ENCODE results near the gene EIF4A3. TPM values are rescaled to one million over a fixed set of nuclear protein-coding genes. Genes with fewer than 3 reads are reported as not detected.

EIF4A3 gene
- total RNA-seq, 4 donors from 2014 or later: 37.0 to 74.5 (median 55.8) TPM

DNA sequence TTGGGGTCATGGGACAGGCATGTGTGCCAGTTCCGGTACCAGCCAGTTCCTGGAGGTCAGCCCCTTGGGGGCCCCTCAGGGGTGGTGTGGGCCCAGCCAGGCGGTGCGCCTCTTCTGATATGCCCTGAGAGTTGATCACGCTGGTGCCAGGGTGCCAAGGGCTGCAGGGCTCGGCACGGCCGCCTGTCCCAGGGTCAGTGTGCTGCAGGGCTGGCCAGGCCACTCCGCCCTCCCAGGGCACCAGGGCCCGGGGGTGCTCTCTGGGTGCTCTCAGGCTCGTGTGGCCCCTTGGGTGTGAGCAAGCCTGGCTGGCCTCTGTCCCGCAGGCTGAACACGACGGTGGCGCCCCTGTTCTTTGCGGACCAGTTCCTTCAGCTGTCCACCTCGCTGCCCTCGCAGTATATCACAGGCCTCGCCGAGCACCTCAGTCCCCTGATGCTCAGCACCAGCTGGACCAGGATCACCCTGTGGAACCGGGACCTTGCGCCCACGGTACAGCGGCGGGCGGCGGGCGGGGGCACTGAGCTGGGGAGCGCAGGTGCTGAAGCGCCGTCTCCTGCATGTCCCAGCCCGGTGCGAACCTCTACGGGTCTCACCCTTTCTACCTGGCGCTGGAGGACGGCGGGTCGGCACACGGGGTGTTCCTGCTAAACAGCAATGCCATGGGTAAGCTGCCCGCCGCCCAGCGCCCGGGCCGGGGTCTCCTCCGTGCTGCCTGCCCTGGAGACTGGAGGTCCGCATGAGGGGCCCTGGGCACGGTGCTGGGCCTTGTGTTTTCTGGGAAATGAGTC is 39.5 kb downstream of the EIF4A3 start:
- in situ Hi-C loops (cut with MboI; ENCODE audit: low pct_ligation_motif_present in 1 of 4, low pct_unique_long_range_greater_than_20kb in 1 of 4, low sequenced_read_pairs in 3 of 4): no loop called here
- Histone ChIP-seq H3K27ac (no peak overlapping the region), H3K4me3 (no peak overlapping the region), H3K4me1 (peaks cover 1 to 4% (median 3%) of the 10 kb centered on the region in 4 donors), H3K9me3 (no peaks in the 10 kb centered on the region), H3K36me3 (no peaks in the 10 kb centered on the region), H3K27me3 (no peaks in the 10 kb centered on the region)
- TF ChIP-seq, protein P1, sequence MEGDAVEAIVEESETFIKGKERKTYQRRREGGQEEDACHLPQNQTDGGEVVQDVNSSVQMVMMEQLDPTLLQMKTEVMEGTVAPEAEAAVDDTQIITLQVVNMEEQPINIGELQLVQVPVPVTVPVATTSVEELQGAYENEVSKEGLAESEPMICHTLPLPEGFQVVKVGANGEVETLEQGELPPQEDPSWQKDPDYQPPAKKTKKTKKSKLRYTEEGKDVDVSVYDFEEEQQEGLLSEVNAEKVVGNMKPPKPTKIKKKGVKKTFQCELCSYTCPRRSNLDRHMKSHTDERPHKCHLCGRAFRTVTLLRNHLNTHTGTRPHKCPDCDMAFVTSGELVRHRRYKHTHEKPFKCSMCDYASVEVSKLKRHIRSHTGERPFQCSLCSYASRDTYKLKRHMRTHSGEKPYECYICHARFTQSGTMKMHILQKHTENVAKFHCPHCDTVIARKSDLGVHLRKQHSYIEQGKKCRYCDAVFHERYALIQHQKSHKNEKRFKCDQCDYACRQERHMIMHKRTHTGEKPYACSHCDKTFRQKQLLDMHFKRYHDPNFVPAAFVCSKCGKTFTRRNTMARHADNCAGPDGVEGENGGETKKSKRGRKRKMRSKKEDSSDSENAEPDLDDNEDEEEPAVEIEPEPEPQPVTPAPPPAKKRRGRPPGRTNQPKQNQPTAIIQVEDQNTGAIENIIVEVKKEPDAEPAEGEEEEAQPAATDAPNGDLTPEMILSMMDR (IDR thresholded peaks at IDR 0.05): no peak
- TF ChIP-seq POLR2AphosphoS5 (IDR thresholded peaks at IDR 0.05) (no peak), POLR2A (IDR thresholded peaks at IDR 0.05) (no peak), EP300 (IDR thresholded peaks at IDR 0.05; ENCODE audit: low read depth) (no peak)
- intact Hi-C loops (cut with DNase I; ENCODE audit: low total_unique reads): no loop called here
- WGBS, 2 donors (ENCODE audit: low coverage in 1 of 2): 92% methylated on average over 34 of the region's 46 CpGs; no CpG with 5 or more reads in 1 of the 2 donors
- no peak for DNase-seq

DNA sequence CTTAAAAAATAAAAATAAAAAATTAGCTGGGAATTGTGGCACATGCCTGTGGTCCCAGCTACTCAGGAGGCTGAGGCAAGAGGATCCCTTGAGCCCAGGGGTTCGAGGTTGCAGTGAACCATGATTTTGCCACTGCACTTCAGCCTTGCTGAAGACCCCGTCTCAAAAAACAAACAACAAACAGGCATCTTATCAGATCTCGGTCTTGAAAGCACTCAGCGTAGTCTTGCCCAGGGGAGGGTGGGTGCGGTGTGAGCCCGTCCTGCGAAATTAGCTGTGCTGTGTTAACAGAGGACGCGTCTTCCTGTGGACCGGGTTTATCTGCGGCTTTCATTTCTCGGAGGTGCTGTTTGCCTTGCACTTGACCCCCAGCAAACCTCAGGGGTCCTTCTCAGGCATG is 40.2 kb downstream of the EIF4A3 start:
- no peak for DNase-seq
- Histone ChIP-seq H3K27me3 (no peaks in the 10 kb centered on the region), H3K9me3 (no peaks in the 10 kb centered on the region), H3K4me3 (no peak overlapping the region), H3K36me3 (no peaks in the 10 kb centered on the region), H3K4me1 (peaks cover 6 to 10% (median 9%) of the 10 kb centered on the region in 4 donors), H3K27ac (no peak overlapping the region)
- TF ChIP-seq, protein P1 (IDR thresholded peaks at IDR 0.05): no peak
- TF ChIP-seq POLR2AphosphoS5 (IDR thresholded peaks at IDR 0.05): no peak
- TF ChIP-seq POLR2A (IDR thresholded peaks at IDR 0.05): no peak
- no peak for TF ChIP-seq EP300 (IDR thresholded peaks at IDR 0.05; ENCODE audit: low read depth)
- intact Hi-C loops (cut with DNase I; ENCODE audit: low total_unique reads) (no loop called here), in situ Hi-C loops (cut with MboI; ENCODE audit: low pct_ligation_motif_present in 1 of 4, low pct_unique_long_range_greater_than_20kb in 1 of 4, low sequenced_read_pairs in 3 of 4) (no loop called here)
- WGBS, 2 donors (ENCODE audit: low coverage in 1 of 2): 82 to 86% methylated on average over 2 to 12 of the region's 12 CpGs

- H3K4me3 ChIP-seq: no peak overlapping the region
- no peaks in the 10 kb centered on the region for H3K27me3 ChIP-seq
- no peak overlapping the region for H3K27ac ChIP-seq
- peaks cover 6 to 10% (median 10%) of the 10 kb centered on the region in 4 donors for H3K4me1 ChIP-seq
- 57% methylated on average over 10 of the region's 10 CpGs; no CpG with 5 or more reads in 1 of the 2 donors for WGBS, 2 donors (ENCODE audit: low coverage in 1 of 2)
- TF ChIP-seq, protein P1 (IDR thresholded peaks at IDR 0.05): no peak
- TF ChIP-seq POLR2A (IDR thresholded peaks at IDR 0.05) (no peak), EP300 (IDR thresholded peaks at IDR 0.05; ENCODE audit: low read depth) (no peak), POLR2AphosphoS5 (IDR thresholded peaks at IDR 0.05) (no peak)
- no peaks in the 10 kb centered on the region for H3K9me3 ChIP-seq
- H3K36me3 ChIP-seq: no peaks in the 10 kb centered on the region
- in situ Hi-C loops (cut with MboI; ENCODE audit: low pct_ligation_motif_present in 1 of 4, low pct_unique_long_range_greater_than_20kb in 1 of 4, low sequenced_read_pairs in 3 of 4): no loop called here
- no peak for DNase-seq
- intact Hi-C loops (cut with DNase I; ENCODE audit: low total_unique reads): no loop called here
Measured at GRCh38 chr17:80106176-80106575, 40.8 kb downstream of the EIF4A3 start.

DNA sequence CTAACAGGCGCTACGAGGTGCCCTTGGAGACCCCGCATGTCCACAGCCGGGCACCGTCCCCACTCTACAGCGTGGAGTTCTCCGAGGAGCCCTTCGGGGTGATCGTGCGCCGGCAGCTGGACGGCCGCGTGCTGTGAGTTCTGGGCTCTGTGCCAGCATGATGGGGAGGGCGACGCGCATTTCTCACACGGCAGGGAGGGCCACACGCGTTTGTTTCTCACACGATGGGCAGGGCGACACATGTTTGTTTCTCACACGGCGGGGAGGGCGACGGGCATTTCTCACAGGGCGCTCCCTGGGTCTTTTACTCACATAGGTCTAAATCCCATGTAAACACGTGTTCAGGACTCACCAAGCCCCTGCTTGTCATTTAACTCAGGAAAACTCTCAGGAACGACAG is 41.2 kb downstream of the EIF4A3 start:
- intact Hi-C loops (cut with DNase I; ENCODE audit: low total_unique reads) (no loop called here), in situ Hi-C loops (cut with MboI; ENCODE audit: low pct_ligation_motif_present in 1 of 4, low pct_unique_long_range_greater_than_20kb in 1 of 4, low sequenced_read_pairs in 3 of 4) (no loop called here)
- Histone ChIP-seq H3K9me3 (no peaks in the 10 kb centered on the region), H3K27ac (no peak overlapping the region), H3K4me1 (peaks cover 6 to 14% (median 12%) of the 10 kb centered on the region in 4 donors), H3K27me3 (no peaks in the 10 kb centered on the region), H3K36me3 (no peaks in the 10 kb centered on the region), H3K4me3 (no peak overlapping the region)
- WGBS, 2 donors (ENCODE audit: low coverage in 1 of 2): 63 to 65% methylated on average over 9 to 28 of the region's 29 CpGs
- DNase-seq: peak; percentile 37
- TF ChIP-seq EP300 (IDR thresholded peaks at IDR 0.05; ENCODE audit: low read depth) (no peak), POLR2AphosphoS5 (IDR thresholded peaks at IDR 0.05) (no peak), POLR2A (IDR thresholded peaks at IDR 0.05) (no peak)
- TF ChIP-seq, protein P1 (IDR thresholded peaks at IDR 0.05): no peak

Data from transverse colon (tissue), 4 donors.